ENCODE data around the gene HOXD3.
A peak's percentile ranks its signal among the peaks of the same experiment; 100 is the strongest.

Gene HOXD3

GRCh38 chr2:176115883-176116813 lies 41.0 kb upstream of the HOXD3 start, which contains the start of gene HOXD10:
Gene HOXD10 (plus strand): TSS chr2:176116778. CDS start chr2:176116834, 56 bp downstream.
- no peaks in the 10 kb centered on the region for H3K36me3 ChIP-seq
- H3K27me3 ChIP-seq: peaks cover 10 to 100% of the 10 kb centered on the region in 2 donors
- H3K9me3 ChIP-seq: no peaks in the 10 kb centered on the region
- peaks cover 0 to 11% (median 7%) of the 10 kb centered on the region in 4 donors for H3K4me1 ChIP-seq
- no peak within 1 kb of the TSS for H3K27ac ChIP-seq
- no peak for DNase-seq
- intact Hi-C loops (cut with DNase I; ENCODE audit: low total_unique reads): loop anchor here (10.0 kb wide), 1 partner anchor 1029 kb away; no protein-coding TSS in a partner anchor
- peak; percentile 10 to 23 for TF ChIP-seq CTCF (IDR thresholded peaks at IDR 0.05)
- peak within 1 kb of the TSS in 1 of 2 donors; percentile 12 for H3K4me3 ChIP-seq

GRCh38 chr2:176117162-176117822 lies 39.8 kb upstream of the HOXD3 start:
- Histone ChIP-seq H3K36me3 (no peaks in the 10 kb centered on the region), H3K27me3 (peaks cover 14 to 100% of the 10 kb centered on the region in 2 donors), H3K4me1 (peaks cover 0 to 18% (median 13%) of the 10 kb centered on the region in 4 donors), H3K4me3 (no peak overlapping the region), H3K27ac (no peak overlapping the region), H3K9me3 (no peaks in the 10 kb centered on the region)
- TF ChIP-seq CTCF (IDR thresholded peaks at IDR 0.05): no peak
- no peak for DNase-seq
- intact Hi-C loops (cut with DNase I; ENCODE audit: low total_unique reads): loop anchor here (10.0 kb wide), 1 partner anchor 1028 kb away; no protein-coding TSS in a partner anchor

- no peaks in the 10 kb centered on the region for H3K9me3 ChIP-seq
- H3K27me3 ChIP-seq: peaks cover 14 to 100% of the 10 kb centered on the region in 2 donors
- H3K36me3 ChIP-seq: no peaks in the 10 kb centered on the region
- no peak overlapping the region for H3K27ac ChIP-seq
- no peak for TF ChIP-seq CTCF (IDR thresholded peaks at IDR 0.05)
- intact Hi-C loops (cut with DNase I; ENCODE audit: low total_unique reads): loop anchor here (10.0 kb wide), 1 partner anchor 1027 kb away; no protein-coding TSS in a partner anchor
- no peak overlapping the region for H3K4me3 ChIP-seq
- DNase-seq: no peak
- peaks cover 0 to 24% (median 19%) of the 10 kb centered on the region in 4 donors for H3K4me1 ChIP-seq
Observed at GRCh38 chr2:176117823-176118371, 39.2 kb upstream of the HOXD3 start.

- intact Hi-C loops (cut with DNase I; ENCODE audit: low total_unique reads): loop anchor here (10.0 kb wide), 1 partner anchor 1026 kb away; no protein-coding TSS in a partner anchor
- Histone ChIP-seq H3K36me3 (no peaks in the 10 kb centered on the region), H3K4me3 (no peak overlapping the region), H3K27ac (no peak overlapping the region), H3K27me3 (peaks cover 14 to 100% of the 10 kb centered on the region in 2 donors), H3K9me3 (no peaks in the 10 kb centered on the region), H3K4me1 (peaks cover 0 to 31% (median 26%) of the 10 kb centered on the region in 4 donors)
- no peak for DNase-seq
- peak in 1 of 2 experiments; percentile 13 for TF ChIP-seq CTCF (IDR thresholded peaks at IDR 0.05)
Observed at GRCh38 chr2:176118601-176119339, 38.3 kb upstream of the HOXD3 start.
